HFFc6 (cell line): ENCODE data around the gene SUCO. TPM values are rescaled to one million over a fixed set of nuclear protein-coding genes. Genes with fewer than 3 reads are reported as not detected.

Experiments
- DNase-seq: peaks from one replicate; pipeline ENCODE4 v3.0.0-alpha.2; 2018
- H3K27ac Mint-ChIP-seq: 2 replicates; pipeline ENCODE4 v1.8.0; 2020; ENCODE audit warnings: mild to moderate bottlenecking, mixed read lengths
- H3K27me3 Mint-ChIP-seq: 2 replicates; pipeline ENCODE4 v1.8.0; 2021; ENCODE audit warnings: mild to moderate bottlenecking, moderate library complexity, mixed read lengths; ENCODE audit not compliant: insufficient read depth
- H3K36me3 Mint-ChIP-seq: 2 replicates; pipeline ENCODE4 v1.8.0; 2021; ENCODE audit warnings: low read depth, mixed read lengths
- H3K4me1 Mint-ChIP-seq: 2 replicates; pipeline ENCODE4 v1.8.0; 2020; ENCODE audit warnings: low read depth, mixed read lengths
- H3K4me3 Mint-ChIP-seq: 2 replicates; pipeline ENCODE4 v1.8.0; 2020; ENCODE audit warnings: mild to moderate bottlenecking, moderate library complexity, mixed read lengths
- H3K9me3 Mint-ChIP-seq: 2 replicates; pipeline ENCODE4 v1.8.0; 2020; ENCODE audit warnings: mild to moderate bottlenecking, mixed read lengths
- total RNA-seq, 6 experiments: library from RNA; stranded (reverse); fragmentation: NEBNext Ultra II Directional; extraction: Animal tissue kit (Norgen Biotek cat#: 25700); gene quantifications; 2 replicates in 1 of 6; 3 replicates in 5 of 6; pipeline ENCODE4 v1.2.3, GENCODE V29; 2021
- TF ChIP-seq, protein P1 (sequence below): fragments of 200-600 bp; sonication (generic); IDR thresholded peaks from 2 replicates; pipeline ENCODE4 v1.5.0; 2021; ENCODE audit warnings: antibody characterized with exemption, mild to moderate bottlenecking

The SUCO gene
- total RNA-seq, 6 experiments from 2014 or later, result 33.9 to 45.2 (median 37.1) TPM

DNA sequence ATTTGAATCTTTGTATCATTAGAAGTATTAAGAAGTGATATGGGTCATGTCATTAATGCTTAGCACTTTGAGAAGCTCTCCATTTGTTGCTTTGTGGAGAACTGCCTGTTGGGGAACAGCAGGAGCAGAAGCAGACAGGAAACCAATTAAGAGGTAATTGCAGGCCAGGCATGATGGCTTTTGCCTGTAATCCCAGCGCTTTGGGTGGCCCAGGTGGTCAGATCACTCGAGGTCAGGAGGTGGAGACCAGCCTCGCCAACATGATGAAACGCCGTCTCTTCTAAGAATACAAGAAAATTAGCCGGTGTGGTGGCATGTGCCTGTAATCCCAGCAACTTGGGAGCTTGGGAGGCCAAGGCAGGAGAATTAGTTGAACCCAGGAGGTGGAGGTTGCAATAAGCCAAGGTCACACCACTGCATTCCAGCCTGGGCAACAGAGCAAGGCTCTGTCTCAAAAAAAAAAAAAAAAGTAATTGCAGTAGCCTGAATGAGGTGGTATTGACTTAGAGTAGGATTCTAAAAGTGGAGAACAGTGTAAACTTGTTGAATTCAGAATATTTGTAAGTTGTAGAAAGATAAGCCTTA is 68.2 kb downstream of the SUCO start:
- TF ChIP-seq, protein P1, sequence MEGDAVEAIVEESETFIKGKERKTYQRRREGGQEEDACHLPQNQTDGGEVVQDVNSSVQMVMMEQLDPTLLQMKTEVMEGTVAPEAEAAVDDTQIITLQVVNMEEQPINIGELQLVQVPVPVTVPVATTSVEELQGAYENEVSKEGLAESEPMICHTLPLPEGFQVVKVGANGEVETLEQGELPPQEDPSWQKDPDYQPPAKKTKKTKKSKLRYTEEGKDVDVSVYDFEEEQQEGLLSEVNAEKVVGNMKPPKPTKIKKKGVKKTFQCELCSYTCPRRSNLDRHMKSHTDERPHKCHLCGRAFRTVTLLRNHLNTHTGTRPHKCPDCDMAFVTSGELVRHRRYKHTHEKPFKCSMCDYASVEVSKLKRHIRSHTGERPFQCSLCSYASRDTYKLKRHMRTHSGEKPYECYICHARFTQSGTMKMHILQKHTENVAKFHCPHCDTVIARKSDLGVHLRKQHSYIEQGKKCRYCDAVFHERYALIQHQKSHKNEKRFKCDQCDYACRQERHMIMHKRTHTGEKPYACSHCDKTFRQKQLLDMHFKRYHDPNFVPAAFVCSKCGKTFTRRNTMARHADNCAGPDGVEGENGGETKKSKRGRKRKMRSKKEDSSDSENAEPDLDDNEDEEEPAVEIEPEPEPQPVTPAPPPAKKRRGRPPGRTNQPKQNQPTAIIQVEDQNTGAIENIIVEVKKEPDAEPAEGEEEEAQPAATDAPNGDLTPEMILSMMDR, result no peak
- H3K27ac Mint-ChIP-seq, result no peak overlapping the region
- no peaks in the 10 kb centered on the region for H3K9me3 Mint-ChIP-seq
- H3K4me1 Mint-ChIP-seq, result no peaks in the 10 kb centered on the region
- peaks cover 49% of the 10 kb centered on the region for H3K36me3 Mint-ChIP-seq
- H3K4me3 Mint-ChIP-seq, result no peak overlapping the region
- no peak for DNase-seq
- no peaks in the 10 kb centered on the region; the same call in none of the 2 replicates for H3K27me3 Mint-ChIP-seq

DNA sequence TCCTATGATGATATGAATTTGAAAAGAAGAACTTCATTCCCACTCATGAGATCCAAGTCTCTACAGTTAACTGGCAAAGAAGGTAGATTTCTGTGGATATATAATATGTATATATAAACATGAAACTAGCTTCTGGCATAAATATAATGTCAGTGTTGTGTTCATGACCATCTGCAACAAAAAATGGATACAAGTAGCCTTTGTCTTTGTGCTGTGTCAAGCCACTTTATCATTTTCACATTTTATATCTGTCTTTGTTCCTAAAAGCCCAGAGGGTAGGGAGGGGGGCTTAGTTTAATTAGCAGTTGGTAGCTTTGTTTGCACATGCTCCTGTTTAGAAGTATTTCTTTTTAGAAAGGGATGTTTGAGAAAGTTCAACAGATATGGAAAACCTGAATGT is 69.8 kb downstream of the SUCO start:
- Mint-ChIP-seq H3K36me3 (peaks cover 35% of the 10 kb centered on the region), H3K4me3 (no peak overlapping the region), H3K27ac (no peak overlapping the region), H3K4me1 (peaks cover 14% of the 10 kb centered on the region), H3K9me3 (no peaks in the 10 kb centered on the region), H3K27me3 (no peaks in the 10 kb centered on the region; the same call in none of the 2 replicates)
- DNase-seq, result no peak
- TF ChIP-seq, protein P1, result no peak

DNA sequence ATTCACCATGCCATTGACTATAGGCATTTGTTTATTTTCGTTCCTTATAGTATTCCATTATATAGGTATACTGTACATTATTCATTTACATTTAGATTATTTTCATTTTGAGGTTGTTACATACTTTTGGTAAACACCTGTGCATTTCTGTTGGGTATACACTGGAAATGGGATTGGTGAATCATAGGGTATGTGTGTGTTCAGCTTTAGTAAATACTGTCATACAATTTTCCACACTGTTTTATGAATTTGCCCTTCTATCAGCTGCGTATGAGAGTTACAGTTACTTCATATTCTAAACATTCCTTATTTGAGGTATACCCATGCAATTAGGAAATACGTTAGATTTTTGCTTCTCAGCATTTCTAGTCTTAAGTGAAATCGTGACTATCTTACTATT is 70.9 kb downstream of the SUCO start:
- Mint-ChIP-seq H3K27ac (no peak overlapping the region), H3K36me3 (peaks cover 28% of the 10 kb centered on the region), H3K4me1 (peaks cover 21% of the 10 kb centered on the region), H3K27me3 (no peaks in the 10 kb centered on the region; the same call in 1 of the 2 replicates), H3K9me3 (no peaks in the 10 kb centered on the region), H3K4me3 (no peak overlapping the region)
- TF ChIP-seq, protein P1, result no peak
- DNase-seq, result no peak

DNA sequence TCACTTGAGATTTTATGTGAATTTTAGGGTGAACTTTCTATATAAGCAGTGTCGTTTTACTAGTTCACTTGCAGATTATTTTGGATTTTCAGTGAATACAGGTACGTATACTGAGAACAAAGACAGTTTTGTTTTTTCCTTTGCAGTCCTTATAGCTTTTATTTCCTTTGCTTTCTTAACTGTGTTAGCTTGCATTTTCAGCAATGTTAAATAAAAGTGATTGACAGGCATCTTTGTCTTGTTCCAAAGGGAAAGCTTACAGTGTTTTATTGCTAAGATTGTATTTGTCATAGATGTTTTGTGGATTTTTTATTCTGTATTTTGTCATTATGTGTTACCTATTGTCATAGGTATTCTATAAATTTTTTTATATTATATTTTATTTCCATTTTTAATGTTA is 72.7 kb downstream of the SUCO start:
- Mint-ChIP-seq H3K27me3 (no peaks in the 10 kb centered on the region; the same call in 1 of the 2 replicates), H3K4me1 (peaks cover 21% of the 10 kb centered on the region), H3K9me3 (no peaks in the 10 kb centered on the region), H3K27ac (no peak overlapping the region), H3K4me3 (no peak overlapping the region), H3K36me3 (peaks cover 38% of the 10 kb centered on the region)
- no peak for DNase-seq
- TF ChIP-seq, protein P1, result no peak

DNA sequence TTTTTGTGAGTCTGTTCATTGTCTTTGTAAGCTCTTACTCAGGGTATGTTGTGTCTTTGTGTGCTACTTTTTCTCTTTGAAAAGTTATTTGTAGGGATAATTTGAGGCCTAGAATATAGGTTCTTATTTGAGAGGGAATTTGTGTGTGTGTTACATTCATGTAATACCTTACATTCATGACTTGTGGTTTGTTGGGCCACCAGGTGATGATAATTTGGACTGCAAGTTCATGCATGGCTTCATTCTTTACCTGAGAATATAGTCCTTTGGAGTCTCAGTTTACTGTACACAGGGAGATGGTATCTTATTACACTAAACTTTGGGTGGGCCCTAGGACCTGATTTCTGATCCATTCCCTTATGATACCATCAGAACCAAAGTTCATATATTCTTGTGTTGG is 74.2 kb downstream of the SUCO start:
- no peak overlapping the region for H3K27ac Mint-ChIP-seq

More for the DNA sequence above, 74.2 kb downstream of the SUCO start:
- no peak overlapping the region for H3K4me3 Mint-ChIP-seq
- DNase-seq, result no peak
- peaks cover 30% of the 10 kb centered on the region for H3K36me3 Mint-ChIP-seq
- no peaks in the 10 kb centered on the region for H3K9me3 Mint-ChIP-seq
- peaks cover 21% of the 10 kb centered on the region for H3K4me1 Mint-ChIP-seq
- TF ChIP-seq, protein P1, result no peak
- no peaks in the 10 kb centered on the region for H3K27me3 Mint-ChIP-seq
